ENCODE data around the gene PRDM12.

PRDM12 gene

DNA sequence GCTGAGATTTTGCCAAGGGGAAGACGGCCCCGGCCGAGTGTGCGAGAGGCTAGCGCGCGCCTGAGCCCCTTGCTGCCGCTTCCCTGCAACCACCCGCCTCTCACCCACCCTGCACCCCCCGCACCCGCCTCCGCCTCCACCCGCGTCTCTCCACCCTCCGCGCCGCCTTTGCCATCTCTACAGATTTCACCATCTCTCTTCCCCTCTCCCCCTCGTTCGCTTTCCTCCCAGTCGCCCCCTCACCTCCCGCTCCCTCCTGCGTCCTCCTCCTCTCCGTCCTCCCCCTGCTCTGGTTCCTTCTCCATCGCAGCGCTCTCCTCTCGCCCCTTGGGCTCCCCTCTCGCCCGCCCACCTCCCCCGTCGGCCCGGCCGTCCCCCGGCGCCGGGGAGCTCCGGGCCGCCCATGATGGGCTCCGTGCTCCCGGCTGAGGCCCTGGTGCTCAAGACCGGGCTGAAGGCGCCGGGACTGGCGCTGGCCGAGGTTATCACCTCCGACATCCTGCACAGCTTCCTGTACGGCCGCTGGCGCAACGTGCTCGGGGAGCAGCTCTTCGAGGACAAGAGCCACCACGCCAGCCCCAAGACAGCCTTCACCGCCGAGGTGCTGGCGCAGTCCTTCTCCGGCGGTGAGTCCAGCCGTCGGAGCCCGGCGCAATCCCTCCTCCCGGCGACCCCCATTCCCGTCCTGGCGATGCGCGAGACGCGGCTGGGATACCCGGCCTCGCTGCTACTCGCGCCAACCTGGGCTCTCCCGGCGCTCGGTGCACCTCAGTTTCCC is at the start of gene PRDM12:
PRDM12 (plus strand) TSS at position 344 of the 778 bp plus-strand sequence; CDS start at position 404, 60 bp downstream.
- DNase-seq: no peak

DNA sequence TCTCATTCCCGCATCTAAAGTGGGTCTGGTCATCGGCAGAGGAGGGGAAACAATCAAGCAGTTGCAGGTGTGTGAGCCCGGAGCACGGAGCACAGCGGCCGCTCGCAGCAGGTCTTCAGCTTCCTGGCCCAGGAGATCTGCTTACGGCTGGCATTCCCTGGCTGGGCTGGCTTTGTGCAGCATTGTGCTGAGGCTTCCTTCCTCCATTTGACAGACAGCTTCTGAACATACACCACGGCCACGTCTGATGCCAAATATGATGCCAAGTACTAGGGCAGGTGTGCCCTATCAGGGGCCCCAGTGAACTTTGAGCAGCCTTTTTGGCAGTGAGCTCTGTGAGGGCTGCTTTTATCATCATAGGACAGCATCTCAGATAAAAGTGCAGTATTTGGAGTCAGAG is 47.9 kb upstream of the PRDM12 start:
- no peak for DNase-seq

DNA sequence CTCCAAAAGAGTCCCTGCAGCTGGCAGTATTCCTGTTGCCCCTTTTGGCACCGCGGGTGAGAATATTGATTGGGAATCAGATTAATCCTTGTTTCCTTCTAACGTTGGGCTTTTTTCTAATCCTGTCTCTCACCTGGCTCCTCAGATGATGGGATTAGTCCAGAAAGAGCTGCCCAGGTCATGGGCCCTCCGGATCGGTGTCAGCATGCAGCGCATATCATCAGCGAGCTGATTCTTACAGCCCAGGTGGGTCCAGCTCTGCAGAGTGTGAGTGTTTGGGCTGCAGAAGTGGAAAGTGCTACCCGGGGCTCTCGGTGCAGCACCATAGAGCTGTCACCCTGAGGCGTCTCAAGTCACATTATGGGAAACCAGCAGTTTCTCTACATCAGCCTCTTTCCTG is 40.9 kb upstream of the PRDM12 start:
- no peak for DNase-seq

DNA sequence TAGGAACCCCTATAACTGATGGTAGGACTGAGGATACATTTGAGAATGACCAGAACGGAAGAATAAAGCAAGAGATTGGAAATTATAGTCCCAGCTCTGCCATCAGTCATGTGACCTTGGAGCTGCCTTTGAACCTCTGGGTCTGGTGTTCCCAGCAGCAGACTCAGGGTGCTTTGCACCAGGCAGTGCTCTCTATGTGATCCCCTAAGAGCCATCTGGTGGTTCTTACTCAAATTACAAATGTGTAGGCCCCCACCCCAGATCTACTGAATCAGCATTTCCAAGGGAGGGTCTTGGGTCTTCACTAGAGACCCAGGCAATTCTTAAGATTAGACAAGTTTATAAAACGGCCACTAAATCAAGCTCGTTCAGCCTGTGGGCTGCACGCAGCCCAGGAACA is 40.2 kb upstream of the PRDM12 start:
- DNase-seq: no peak

DNA sequence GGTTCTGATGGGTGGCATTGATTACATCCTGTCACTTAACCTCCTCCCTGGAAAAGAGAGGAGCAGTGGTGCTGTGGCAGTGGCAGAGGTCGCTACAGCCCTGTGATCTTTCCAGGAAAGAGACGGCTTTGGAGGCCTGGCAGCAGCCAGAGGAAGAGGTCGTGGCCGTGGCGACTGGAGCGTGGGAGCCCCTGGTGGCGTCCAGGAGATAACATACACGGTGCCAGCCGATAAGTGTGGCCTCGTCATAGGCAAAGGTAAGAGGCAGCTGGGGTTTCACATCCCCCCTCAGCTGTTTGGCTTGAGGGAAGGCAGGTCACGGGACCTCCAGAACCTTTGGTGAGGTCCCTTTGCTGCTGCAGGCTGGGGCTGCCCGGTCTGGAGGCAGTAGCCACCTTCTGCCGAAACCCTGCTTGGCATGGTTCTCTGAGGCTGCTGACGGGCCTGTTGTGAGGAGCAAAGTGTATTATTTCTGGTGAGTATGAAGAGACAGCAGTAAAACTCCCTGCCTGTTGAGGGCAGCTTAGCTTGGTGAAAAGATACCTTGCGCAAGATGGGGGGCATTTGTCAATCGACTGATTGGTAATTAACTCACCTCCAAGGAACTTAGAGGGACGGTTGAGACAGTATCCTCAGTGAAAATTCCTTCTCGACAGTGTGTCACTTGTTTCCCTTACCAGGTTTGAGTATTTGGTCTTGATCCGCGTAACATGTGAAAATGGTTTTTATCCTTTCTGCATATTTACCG is 38.0 kb upstream of the PRDM12 start:
- DNase-seq: no peak

DNA sequence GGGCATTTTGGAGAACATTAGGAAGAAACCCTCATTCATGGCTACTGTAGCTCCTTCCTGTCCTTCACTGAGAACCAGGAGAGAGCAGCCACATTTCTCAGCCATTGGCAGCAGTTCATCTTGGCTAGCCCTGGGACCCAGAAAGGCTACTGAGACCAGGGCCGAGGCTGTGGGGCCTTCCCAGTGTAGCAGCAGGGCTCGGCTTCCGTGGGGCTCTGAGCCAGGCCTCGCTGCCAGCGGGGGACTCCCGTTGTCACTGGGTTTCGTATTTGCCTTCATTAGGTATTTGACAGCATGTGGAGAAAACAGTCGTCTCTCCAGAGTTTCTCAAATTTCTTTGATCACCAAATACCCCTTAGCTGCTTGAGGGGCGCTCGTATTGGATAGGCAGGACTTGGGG is 37.3 kb upstream of the PRDM12 start:
- no peak for DNase-seq

DNA sequence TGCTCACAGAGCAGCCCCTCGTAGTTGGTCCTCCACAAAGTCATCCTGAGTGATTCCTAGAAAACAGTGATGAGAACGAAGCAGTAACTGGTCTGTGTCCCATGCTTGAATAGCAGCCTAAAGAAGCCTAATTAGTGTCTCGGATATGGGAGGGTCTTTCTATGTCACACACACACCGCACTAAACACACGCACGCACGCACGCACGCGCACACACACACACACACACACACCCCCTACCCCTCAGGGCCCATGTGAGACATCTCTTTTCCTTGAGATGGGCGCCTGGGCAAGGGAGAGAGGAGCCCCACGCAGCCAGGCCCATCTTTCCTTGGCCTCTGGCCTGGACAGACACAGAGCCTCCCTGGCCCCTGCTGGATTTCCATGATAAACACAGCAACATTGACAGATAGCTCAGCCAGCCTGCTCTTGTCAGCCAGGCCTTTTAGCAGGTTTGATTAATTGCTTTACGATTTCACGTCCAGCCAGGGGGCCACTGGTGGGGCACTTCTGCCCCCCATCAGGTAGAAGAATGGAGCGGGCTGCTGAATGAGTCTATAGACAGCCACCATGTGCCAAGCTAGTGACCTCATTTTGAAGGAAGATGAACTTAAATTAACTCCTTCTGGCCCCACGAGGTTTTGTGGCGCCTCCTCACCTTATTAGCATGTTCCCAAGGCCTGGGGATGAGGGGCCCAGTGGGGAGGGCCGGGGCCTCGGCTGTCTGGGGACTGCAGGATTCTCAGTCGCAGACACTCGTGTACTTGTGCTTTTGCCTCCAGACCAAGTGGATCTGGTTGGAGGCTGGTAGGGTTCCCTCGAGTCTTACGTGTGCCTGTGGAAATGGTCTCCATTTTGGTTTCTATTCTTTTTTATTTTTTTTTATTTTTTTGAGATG is 36.2 kb upstream of the PRDM12 start:
- no peak for DNase-seq

DNA sequence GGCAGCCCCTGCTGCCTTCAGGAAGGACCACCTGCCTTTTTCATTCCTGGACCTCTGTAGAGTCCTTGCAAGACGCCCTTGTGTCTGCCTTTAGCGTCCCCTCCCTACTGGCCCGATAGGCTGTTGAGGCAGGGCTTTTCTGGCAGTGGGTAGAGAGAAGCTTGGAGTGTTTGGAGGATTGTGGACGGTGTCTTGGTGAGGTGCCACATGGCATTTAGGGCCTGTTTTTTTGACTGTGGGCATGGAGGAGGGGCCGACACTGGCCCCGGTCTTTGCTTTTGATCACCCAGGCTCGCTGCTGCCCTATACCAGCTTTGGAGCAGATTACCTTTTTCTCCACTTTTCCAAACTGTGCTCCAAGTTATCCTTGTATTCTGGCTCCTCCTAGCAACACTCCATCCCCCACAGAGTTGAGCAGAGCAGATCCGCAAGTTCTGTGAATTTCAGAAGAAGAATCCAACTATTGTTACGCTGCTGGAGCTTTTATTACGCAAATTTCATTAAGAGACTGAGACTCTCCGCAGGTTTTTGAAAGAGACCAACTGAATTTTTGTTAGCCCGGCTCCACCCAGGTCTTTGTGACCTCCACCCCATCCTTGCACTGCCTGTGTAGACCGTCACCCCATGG is 34.8 kb upstream of the PRDM12 start:
- DNase-seq: no peak

DNA sequence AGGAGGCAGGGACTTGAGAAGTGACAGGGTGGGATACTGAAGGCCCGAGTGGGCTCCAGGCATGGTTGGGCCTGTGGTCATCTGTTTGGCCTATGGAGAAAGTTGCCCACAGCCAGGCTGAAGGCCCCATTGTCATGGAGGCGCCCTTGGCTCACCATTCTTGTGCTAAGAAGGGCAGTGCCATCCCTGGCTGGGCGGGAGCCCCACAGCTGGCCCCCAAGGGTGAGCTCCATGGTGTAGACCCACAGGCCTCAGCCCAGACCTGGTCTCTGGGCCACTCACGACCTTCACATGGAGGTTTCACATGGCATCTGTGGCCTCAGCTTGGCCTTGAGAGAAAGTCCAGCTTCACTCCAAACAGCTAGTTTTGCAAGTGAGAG is 34.3 kb upstream of the PRDM12 start:
- no peak for DNase-seq

DNA sequence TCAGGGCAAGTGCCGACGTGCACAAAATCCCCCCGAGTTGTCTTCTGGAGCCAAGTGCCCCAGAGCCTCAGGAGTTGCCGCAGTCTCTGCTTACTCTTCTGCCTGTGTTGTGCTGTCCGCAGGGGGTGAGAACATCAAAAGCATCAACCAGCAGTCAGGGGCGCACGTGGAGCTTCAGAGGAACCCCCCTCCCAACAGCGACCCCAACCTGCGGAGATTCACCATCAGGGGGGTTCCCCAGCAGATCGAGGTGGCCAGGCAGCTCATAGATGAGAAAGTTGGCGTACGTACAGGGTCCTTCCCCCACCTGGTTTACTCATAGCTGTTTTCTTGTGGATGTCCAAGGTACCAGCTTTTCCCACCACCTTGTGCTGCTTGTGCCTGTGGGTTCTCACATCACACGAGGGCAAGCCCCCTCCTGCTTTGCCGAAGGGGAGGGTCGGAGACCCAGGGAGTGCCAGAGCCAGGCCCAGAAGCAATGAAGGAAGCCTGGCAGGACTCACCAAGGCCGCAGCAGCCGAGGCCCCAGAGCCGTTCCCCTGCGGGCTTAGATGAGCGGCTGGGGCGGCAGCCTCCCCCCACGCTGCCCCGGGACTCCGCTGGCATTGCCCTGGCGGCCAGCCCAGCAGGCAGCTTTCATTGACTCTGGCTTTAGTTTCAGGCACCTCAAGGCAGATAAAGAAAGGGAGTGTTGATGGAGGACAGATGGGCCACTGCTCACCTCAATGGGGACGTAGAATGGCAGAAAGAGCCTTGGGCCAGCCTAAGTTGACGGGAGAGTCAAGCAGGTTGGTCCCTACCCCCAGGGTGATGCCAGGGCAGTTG is 33.7 kb upstream of the PRDM12 start:
- no peak for DNase-seq

DNA sequence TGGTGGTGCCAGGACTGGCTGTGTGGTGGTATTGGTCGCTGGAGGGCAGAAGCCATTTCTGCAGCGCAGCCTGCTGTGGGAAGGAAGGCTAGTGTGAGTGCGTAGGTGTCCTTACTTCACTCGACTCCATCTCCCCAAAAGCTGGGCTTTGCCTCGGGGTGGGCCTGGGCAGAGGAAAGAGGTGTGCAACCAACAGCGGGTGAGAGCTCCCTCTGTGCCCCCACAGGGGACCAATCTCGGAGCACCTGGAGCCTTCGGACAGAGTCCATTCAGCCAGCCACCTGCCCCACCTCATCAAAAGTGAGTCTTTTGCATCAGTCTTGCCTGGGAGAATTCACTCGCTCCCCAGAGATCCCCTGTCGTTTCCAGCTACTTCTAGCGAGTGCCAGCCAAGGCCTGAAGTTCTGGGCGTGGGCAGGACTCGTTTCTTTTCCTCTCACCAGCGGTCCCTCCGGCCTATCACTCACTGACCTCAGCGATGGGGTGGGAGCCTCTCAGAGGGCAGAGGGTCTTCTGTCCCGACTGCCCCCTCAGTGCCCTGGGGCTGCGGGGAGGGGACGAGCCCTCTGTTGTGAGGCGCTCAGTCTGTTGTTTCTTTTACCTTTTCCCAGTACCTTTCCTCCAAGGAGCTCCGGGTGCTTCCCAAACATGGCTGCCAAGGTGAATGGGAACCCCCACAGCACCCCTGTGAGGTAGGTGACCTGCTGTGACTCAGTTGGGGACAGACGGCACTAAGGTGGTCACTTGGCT is 32.9 kb upstream of the PRDM12 start:
- no peak for DNase-seq

DNA sequence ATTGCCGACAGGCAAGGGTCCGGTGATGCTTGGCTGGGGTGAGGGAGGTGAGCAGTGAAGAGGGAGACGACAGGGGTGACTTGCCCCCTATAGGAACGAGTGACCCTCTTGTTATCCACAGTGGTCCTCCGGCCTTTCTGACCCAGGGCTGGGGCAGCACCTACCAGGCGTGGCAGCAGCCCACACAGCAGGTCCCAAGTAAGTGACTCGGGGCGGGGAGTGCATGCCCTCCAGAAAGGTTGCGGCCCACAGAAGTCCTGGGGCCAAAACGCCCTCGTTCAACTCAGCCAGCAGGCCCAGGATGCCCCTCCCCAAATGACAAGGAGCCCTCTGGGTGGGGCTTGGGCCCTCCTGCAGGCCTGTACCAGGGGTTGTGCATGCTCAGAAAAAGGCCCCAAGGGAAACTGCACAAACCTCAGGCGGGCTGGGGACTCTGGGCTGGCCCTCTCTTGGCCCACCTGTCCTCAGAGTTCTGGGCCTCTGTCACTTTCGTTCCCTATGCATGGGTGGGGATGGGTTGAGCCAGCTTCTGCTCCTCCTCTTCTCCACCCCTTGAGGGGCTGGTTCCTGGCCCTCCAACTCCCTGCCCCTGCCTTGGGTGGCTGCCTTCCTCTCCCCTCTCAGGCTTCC is 32.2 kb upstream of the PRDM12 start:
- DNase-seq: no peak

DNA sequence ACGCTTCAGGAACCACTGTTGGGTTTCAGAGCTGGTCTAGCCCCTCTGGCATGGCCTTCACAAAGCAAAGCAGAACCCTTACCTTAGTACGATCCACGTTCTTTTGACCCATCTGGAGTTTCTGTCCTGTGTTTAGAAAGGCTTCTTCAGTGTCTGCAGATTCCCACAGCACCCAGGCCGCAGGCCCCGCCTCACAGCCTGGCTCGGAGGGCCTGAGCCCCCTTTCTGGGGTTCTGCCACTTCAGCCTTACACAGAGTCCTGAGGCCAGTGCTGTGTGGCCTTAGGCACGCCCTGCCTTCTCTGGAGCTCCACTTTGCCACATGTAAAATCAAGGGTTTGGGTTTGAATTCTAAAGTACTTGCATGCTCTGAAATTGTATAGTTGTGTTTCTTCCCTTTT is 31.6 kb upstream of the PRDM12 start:
- no peak for DNase-seq

DNA sequence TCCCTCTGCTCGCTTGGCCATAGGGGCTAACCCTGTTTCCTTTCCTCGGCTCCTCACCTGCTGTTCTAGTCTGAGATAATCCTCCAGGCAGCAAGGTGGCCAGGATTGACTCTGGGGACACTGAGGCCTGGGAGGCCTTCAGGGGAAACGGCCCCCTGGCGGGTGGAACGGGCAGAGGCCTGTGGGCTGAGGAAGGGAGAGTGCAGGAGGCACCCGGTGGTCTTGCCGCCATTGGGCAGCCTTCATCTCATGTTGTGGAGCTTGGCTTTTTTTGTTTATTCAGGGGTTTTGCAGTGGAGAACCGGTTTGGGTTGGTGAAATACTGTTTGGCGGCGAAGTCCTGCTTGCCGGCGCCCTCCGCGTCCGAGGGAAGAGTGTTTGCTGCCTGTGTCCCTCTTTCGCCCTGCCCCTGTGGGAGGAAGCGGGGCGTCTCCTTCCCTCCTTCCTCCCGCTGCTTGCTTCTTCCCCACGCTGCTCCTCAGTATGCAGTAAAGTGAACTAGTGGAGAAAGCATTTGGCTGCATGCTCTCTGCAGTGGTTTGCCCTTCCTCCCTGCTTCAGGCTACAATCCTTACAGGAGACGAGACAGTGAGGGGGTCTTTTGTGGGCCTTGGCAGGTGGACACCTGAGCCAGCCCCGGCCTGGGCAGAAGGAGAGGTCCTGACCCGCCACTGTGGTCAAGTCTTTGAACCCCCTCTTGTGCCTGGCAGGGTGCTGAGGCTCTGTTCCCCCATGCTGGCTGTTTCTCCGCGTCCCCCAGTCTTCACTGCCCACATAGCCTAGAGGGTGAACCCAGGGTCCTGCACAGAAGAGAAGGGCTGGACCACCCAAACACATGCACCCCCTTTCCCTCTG is 30.8 kb upstream of the PRDM12 start:
- DNase-seq: no peak

DNA sequence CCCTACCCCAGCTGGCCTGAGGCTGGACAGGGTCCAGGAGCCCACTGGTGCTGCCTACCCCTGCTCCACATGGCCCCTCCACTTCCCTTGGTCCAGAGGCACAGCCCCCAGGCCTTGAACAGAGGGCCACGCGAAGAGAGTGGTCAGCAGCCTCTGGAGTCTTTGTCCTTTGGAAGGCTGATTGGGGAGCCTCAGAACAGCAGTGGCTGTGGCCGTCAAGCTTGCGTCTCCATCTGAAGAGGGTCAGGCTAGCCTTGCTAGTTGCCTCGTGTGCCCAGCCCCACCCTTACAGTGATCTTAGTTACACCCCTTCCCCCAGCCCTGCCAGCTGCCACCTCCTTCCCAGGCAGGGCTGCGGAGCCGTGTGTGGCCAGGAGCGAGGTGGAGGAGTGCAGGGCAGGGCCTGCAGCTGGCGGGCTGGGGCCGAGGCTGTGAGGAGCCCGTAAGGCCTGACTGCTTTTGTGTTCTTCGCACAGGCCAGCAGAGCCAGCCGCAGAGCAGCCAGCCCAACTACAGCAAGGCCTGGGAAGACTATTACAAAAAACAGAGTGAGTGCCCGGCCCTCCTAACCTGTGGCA is 30.1 kb upstream of the PRDM12 start:
- no peak for DNase-seq

DNA sequence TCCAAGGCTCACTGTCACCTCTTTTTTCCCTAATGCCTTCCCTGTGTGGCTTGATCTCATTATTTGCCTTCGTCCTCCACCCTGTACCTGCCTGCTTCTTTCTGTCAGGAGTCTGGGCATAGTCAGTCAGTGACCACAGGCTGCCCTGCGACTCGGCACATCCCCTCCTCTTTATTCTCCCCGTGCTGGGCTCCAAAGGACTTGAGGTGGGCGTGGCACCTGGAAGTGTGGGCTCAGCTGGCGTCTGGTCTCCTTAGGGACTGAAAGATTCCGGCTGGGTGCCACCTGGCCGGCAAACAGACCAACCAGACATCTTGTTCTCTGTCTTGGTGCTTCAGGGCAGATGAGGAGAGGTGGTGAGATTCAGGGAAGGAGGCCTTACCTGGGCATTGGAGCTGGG is 29.6 kb upstream of the PRDM12 start:
- DNase-seq: no peak

DNA sequence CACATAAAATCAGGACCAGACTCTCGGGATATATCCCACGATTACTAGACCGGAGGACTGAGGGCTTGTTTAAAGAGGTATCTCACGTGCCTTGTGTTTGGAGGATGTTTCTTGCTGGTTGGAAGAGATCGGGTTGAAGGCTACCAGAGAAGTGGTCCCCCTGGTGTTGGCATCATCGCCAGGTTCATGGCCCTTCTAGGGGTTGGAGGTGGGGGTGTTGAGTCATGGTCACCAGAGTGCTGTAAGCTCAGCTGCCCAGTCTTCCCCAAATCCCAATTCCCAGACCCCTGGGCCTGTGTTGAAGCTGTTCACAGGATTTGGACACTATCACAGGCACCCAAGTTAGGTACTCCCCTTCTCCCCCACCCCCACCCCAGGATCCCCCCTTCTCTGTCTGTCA is 29.1 kb upstream of the PRDM12 start:
- DNase-seq: no peak

DNA sequence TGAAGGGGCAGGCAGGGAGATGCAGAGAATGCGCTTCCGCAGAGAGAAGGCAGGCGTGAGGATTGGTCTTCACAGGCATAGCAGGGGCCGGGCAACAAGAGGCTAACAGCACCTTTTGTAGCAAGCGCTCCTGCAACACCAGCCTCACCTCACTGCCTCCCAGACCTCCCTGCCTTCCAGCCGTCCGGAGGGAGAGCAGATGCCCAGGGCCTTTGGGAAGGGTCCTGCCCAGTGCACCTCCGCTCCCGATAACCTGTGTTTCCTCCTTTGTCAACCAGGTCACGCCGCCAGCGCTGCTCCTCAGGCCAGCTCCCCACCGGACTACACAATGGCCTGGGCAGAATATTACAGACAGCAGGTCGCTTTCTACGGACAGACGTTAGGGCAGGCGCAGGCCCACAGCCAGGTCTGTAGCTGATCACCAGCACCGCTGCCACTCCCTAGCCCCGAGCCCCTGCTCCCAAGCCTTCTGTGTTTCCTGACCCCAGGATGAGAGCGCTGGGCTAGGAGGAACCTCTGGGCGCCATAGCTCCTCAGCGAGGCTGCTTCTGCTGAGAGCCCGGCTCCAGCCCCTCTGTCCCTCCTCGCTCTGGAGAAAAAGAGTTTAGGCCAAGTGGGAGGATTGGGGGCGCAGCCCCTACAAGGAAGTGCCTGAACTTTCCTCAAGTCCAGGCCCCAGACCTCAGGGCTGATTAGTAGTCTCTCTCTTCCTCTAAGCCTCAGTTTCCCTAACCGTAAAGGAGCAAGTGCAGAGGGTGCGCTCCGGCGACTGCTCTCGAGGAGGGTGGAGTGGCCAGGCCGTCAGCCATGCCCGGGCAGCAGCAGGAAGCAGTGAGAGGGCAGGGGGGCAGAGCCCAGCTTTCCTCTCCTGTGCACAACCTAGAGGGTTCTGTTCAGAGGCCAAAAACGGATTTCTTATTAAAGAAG is 28.4 kb upstream of the PRDM12 start:
- DNase-seq: no peak

Data from NCI-H345 (cell line).